ENCODE results near the gene ZNF385B. TPM values are rescaled to one million over a fixed set of nuclear protein-coding genes. Genes with fewer than 3 reads are reported as not detected.

ZNF385B gene
- total RNA-seq, 4 donors from 2014 or later: 0.51 to 2.9 (median 1.7) TPM

GRCh38 chr2:179449010-179449409 is 412.4 kb downstream of the ZNF385B start:
- no peak for TF ChIP-seq CTCF (IDR thresholded peaks at IDR 0.05; ENCODE audit: low read depth)

- TF ChIP-seq CTCF (IDR thresholded peaks at IDR 0.05; ENCODE audit: low read depth): no peak
Measured at GRCh38 chr2:179447839-179448447, 413.5 kb downstream of the ZNF385B start.

- TF ChIP-seq CTCF (IDR thresholded peaks at IDR 0.05; ENCODE audit: low read depth): no peak
Measured at GRCh38 chr2:179447421-179447820, 414.0 kb downstream of the ZNF385B start.

GRCh38 chr2:179446476-179447141 is 414.8 kb downstream of the ZNF385B start:
- TF ChIP-seq CTCF (IDR thresholded peaks at IDR 0.05; ENCODE audit: low read depth): no peak

- no peak for TF ChIP-seq CTCF (IDR thresholded peaks at IDR 0.05; ENCODE audit: low read depth)
Measured at GRCh38 chr2:179444056-179444455, 417.4 kb downstream of the ZNF385B start.

GRCh38 chr2:179443180-179443579 is 418.2 kb downstream of the ZNF385B start:
- no peak for TF ChIP-seq CTCF (IDR thresholded peaks at IDR 0.05; ENCODE audit: low read depth)

- no peak for TF ChIP-seq CTCF (IDR thresholded peaks at IDR 0.05; ENCODE audit: low read depth)
Measured at GRCh38 chr2:179442206-179442605, 419.2 kb downstream of the ZNF385B start.
